HG02885 (cell line): ENCODE data around the gene LSAMP.

ENCODE experiments used
- ATAC-seq: cut with Tn5 transposase; IDR thresholded peaks from one replicate; pipeline ENCODE4 v1.9.1; 2021; ENCODE audit warnings: mild to moderate bottlenecking; ENCODE audit not compliant: unreplicated experiment, poor library complexity

LSAMP gene

GRCh38 chr3:116445311-116445841 lies at the start of gene LSAMP:
TSS of gene LSAMP (minus strand) at chr3:116445487.
- no peak for ATAC-seq

DNA sequence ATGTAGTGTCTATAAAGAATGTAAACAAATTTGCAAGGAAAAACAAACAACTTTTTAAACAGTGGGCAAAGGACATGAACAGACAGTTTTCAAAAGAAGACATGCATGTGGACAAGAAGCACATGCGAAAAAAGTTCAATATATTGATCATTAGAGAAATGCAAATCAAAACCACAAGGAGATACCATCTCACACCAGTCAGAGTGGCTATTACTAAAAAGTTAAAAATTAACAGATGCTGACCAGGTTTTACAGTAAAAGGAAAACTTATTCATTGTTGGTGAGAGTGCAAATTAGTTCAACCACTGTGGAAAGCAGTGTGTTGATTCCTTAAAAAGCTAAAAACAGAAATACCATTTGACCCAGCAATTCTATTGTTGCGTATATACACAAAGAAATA lies 47.1 kb upstream of the LSAMP start:
- no peak for ATAC-seq

- no peak for ATAC-seq
Observed at GRCh38 chr3:116483135-116483534, 37.8 kb upstream of the LSAMP start.

DNA sequence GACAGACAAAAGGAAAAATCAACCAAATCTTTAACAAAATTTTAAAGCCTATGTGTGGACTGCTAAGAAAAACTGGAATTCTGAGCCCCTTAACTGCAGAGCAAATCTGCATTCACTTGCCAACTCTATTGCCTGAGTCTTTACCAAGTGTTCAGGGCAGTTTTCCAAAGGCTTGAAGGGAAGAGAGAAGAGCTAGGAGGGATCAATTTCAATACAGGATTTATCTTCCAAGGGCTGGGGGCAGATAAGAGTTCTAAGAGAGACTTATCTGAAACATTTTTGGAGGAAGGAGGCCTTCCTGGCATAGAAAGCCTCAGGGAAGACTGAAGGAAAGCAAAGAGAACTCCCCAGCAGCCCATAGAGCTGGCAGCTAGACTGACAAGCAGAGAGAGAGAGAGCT lies 31.4 kb upstream of the LSAMP start:
- no peak for ATAC-seq

- ATAC-seq = no peak
Observed at GRCh38 chr3:116474801-116475200, 29.5 kb upstream of the LSAMP start.

DNA sequence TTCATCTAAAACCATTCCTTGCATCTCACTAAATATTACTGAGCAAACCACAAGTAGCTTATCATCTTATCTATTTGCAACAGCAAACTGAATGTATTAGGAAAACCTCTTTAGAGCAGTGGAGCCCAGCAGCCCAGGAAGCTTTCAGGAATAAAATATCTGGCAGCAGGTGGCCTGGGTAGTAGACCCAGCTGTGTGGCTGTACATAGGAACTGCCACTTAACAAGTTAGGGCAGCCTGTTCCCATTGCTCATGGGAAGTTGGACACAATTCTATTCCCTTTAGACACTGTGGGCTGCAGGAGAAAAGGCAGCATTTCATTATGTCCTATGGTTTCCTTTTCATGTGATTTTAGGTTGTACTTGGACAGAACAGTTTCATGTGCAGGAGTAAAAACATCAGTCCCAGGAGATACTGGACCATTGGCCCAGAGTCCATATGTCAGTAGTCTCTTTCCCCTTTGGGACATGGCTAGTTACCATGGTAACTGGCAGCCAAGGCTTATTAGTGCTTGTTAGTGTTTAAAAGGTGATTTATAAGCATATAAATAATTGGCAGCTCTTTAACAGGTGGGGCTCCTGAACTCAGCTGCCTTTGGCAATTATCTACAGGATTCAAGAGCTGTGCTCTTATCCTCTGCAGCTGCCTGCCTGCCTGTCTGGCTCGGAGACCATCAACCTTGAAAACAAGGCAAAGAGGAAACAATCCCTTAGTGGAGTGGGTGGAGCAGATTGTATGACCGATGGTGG lies 28.9 kb upstream of the LSAMP start:
- ATAC-seq = no peak

DNA sequence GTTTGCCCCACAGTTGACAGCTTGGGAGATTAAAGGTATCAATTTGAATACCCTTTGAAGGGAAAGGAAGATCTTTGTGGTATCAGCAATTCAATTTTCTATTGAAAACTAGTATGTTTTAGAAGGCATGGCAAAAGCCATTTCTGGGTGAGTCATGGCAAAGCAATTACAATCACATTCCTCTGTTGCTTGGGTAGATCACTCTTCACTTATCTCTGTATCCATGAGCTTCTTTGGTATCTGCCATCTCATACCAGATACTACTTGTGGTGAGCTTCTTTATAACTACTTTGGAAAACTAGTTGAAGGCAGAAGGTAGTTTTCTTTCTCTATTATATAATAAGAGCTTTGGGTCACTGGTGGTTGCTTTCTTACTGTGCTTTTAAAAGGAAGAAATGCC lies 28.3 kb upstream of the LSAMP start:
- ATAC-seq = no peak

- no peak for ATAC-seq
Observed at GRCh38 chr3:116470605-116471197, 25.4 kb upstream of the LSAMP start.

GRCh38 chr3:116469546-116469945 lies 24.3 kb upstream of the LSAMP start:
- ATAC-seq = no peak

DNA sequence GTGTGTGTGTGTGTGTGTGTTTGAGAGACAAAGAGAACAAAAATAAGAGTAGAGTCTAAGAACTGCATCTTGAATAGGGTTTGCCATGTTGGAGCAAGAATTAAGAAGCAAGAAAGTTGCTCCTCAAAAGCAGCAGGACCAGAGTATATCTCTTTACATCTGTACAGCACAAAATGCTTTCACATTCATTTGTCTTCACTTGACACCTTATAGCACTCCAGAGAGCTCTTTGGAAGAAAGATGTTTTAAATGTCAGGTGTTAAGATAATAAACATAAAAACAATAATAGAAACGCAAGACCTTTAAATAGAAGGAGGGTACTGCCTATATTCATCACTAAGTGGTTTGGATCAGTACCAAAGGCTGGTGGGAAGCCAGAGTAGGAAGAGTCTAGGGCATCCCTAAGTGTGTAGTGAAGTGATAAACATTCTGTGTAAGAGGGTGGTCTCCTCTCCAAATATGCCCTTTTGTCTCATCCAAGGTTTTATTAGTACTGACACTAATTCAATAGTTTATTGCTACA lies 19.1 kb upstream of the LSAMP start:
- no peak for ATAC-seq

- ATAC-seq = no peak
Observed at GRCh38 chr3:116453666-116454346, 8.5 kb upstream of the LSAMP start.

- no peak for ATAC-seq
Observed at GRCh38 chr3:116449546-116450350, 4.5 kb upstream of the LSAMP start.

GRCh38 chr3:116445990-116446389 lies 703 bp upstream of the LSAMP start:
- no peak for ATAC-seq

GRCh38 chr3:116444819-116445310 lies 422 bp downstream of the LSAMP start:
- ATAC-seq = no peak

DNA sequence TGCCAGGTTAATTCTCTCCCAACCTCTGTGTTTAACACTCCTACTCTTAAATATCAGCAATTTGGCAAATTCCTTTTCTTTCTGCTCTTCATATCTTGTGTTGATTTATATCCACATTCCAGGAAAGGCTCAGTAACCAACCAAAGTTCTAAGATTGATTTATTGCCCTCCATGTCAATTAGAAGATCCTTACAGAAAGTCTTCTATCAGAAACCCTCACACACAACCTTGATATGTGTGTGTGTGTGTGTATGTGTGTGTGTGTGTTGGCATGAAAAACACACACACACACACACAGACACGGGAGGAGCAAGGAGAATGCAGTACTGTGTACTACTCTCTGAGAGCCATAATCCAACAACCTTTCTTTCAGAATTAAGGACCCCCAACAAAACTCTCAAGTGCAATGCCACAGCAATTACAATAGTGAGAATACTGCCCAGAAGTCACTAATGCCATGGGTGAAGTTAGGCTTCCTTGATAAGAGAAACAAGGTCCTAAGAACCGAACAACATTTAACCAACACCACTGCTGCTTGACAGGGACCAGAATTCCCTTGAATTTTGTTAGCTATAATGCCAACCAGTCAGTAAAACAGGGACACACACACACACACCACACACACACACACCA lies 1.1 kb downstream of the LSAMP start:
- no peak for ATAC-seq

DNA sequence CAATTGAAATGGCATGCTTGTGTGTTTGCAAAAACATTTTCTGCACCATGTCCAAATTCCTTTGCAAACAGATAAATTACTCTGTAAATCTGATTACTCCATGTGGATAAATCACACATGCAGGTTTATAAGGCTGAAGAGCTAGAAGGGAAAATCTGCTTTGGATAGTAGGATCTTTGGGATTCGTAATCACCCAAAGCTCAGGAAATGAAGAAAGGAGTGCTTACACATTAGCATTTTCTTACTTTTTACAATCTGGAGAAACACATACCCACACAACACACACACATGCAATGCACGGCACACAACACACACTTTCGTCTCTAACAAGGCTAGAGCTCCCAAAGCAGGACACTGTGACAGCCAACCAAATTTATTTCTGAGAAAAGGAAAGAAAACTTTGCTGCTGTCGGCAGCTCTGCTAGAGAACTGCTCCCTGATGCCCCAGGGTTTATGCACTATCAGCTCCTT lies 2.1 kb downstream of the LSAMP start:
- ATAC-seq = no peak

DNA sequence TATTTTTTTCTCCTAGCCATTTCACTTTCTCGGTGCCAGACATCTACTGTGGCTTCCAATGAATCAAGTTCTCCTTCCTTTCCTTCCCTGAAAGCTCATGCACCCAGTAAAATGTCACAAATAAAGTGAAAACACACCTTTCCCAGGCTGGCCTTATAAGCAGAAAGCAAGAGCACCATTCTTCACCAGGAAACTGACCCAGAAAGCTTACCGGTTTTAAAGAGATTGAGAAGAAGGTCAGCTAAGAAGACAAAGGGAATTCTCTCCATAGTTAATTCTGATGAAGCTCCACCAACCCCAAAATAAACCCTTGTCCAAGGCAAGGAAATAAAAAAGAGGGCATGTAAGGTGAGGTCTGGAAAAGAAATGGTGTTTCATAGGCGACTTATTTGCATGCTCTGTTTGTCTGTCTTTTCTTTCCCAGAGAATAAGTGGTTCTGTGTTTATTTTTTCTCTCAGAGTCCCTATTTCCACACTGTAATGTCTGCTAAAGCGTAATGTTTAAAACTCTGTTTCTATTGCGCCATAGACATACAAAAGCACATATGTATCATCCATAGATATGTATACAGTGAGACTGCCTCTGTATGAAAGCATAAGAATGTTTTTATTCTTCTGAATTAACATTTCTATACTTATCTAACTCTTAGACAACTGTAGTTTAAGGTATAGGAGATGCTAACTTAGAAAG lies 2.8 kb downstream of the LSAMP start:
- ATAC-seq = no peak

GRCh38 chr3:116441652-116442051 lies 3.6 kb downstream of the LSAMP start:
- ATAC-seq = no peak

DNA sequence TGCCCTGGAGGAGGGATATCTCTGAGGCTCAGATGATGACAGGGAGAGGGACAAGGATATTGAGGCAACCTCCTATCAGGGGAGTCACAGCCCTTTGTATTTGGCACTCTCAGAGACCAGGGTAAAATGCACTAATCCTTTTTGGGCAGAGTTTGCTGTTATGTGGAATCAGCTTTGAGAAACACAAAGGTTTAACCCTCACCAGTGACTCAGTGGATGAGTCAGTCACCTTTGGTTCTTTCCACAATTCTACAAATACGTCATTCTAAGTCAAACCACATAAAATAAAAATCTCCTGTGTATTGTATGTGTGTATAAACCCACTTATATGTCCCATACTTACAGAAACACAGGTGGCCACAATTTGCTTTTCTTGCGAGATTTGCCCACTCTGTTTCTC lies 5.1 kb downstream of the LSAMP start:
- no peak for ATAC-seq
